ENCODE measurements around the gene MAPKBP1.
"Not testable (repeated sequence)": the region's sequence is repeated elsewhere in the genome, so short reads cannot be mapped to it uniquely, and the experiment has no call there.

Gene MAPKBP1

DNA sequence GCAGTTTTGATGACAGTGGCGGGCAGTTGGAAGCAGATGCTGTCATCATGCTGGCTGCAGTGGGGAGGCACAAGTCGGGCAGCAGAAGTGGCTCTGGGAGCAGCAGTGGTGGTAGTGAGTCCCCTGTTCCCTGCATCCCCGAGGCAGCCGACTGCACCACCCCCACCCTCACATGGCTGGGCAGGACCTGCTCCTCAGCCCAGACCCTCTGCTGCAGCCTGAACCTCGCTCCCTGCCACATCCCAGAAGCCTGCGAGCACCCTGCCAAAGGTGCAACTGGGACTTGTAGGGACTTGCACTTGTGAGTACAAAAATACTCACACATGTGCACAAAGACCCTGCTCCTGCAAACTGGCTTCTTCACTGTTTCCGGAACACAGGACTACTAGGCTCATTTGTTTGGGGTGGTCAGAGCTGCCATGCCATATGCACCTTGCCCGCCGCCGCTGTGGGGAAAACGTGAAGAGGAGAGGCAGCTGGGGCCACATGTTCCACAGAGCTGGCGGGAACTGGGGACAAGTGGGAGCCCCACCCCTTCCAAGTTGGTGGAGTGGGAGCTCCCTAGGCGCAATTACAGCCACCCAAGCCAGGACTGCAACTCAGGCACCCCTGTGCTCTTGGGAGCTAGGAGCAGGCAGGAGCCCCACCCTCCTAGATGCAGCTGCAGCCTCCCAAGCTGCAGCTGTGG is 55.8 kb downstream of the MAPKBP1 start:
- DNase-seq: no peak

DNA sequence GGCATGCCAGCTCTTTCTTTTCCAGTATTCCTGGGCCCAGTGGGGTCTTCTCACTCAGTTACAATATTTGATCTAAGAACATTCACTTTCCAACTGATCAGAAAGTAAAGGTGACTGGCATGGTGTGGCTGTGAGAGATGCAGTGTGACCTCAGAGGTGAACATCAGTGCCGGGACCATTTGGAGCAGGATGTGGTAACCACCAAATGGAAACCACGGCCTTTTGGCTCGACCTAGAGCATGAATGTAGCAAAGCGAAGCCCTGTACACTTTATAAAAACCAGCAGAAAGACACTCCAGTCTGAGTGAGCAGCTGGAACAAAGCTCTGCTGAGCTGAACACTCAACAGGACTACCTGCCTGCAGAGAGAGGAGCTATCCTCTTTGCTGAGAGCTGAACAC is 57.0 kb downstream of the MAPKBP1 start:
- DNase-seq: not testable (repeated sequence)

GRCh38 chr15:41832208-41832607 is 57.9 kb downstream of the MAPKBP1 start:
- DNase-seq: no peak

DNA sequence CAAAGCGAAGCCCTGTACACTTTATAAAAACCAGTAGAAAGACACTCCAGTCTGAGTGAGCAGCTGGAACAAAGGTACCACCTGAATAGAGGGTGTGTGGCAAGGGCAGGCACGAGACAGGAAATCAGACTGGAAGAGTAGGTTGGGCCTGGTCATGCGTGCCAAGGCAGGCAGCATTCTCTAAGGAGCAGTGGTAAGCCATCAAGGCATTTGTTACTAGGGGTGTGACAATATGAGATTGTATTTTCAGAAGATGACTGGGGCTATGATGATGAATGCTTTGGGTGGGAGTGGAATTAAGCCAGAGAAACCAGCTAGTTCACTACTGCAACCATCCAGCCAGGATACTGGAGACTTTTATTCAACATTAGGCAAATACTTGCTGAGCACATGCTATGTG is 58.6 kb downstream of the MAPKBP1 start:
- peak; percentile 74 for DNase-seq

DNA sequence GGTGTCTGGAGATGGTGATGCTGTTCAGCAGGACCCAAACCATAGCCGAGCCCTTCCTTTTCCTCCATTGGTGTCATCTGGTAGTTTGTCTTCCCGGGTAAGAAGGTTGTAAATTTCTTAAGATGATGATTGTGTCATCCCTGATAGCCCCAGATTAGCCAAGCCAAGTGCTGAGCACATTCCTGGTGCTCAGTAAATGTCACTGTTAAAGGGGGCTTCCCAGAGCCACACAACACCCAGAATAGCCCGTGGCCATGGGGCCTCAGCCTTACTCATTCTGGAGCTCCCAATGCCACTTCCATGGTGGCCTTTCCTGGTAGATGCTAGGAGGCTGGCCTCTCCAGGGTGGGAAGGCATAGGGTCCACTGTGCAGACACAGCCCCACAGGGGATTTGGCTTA is 59.8 kb downstream of the MAPKBP1 start:
- DNase-seq: no peak

DNA sequence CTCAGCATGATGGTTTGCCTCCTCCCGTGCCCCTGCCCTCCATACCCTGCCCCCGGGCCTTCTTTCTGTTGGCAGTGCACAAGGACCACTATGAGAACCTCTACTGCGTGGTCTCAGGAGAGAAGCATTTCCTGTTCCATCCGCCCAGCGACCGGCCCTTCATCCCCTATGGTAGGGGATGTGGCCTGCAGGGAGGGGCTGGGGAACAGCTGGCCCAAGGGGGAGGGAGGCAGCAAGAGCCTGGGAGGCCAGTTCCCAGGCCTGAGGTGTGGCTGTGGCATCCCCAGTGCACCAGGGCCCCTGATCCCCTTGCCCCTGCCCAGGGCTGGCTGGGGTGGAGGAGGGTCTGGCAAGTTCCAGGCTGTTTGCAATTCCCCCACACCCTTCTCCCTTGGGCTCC is 61.8 kb downstream of the MAPKBP1 start:
- DNase-seq: no peak

DNA sequence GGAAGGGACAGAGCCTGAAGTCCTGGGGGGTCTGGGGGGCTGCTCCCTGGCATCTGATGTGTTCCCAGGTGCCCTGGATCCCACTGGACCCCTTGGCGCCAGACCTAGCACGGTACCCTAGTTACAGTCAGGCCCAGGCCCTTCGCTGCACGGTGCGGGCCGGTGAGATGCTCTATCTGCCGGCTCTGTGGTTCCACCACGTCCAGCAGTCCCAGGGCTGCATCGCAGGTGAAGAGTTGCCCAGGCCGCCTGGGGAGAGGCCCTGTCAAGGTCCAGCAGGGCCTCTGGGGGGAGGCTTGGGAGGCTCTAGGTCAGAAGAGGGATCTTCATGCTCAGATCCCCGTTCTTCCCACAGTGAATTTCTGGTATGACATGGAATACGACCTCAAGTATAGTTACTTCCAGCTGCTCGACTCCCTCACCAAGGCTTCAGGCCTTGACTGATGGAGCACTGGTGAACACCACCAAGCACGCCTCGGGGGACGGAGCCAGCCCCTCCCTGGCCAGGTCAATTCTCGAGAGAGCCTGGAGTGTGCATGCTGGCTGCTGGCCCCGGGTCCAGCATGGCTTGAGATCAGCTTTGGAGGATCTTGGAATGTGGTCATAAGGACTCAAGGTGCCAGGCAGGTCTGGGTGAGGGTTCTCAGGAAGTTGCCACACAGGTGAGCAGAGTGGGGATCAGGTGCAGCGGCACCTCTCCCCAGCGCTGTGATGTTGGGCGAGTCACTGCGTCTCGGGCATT is 62.6 kb downstream of the MAPKBP1 start:
- DNase-seq: no peak

DNA sequence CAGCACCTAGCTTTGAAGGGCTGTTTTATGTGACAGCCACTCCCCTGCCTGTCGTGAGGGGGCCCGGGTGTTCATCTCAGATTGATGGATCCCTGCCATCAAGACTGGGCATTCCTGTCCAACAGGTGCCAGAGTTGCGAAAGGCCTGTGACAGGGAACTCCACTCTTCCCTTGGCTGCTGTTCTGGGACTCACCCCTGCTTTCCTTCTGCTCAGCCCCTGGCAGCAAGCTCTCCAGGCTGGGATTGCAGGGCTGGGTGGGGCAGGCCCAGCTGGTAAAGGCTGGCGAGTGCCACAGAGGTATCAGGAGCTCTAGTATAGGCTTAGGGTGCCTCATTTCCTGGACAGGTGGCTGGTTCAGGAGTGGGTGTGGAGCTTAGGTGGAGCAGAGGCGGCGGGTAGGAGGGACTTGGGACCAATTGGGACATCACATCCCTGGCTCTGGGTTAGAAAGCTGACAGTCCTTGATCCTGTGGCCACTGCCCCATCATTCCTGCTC is 64.2 kb downstream of the MAPKBP1 start, which contains the start of gene PLA2G4B:
Gene PLA2G4B, plus strand, starts transcription at position 448 of the 498 bp plus-strand sequence. CDS start 67 bp downstream, outside the sequence.
- DNase-seq: peak; percentile 82

- DNase-seq: no peak
Measured at GRCh38 chr15:41839781-41840491, 65.7 kb downstream of the MAPKBP1 start.

GRCh38 chr15:41840673-41841072 is 66.4 kb downstream of the MAPKBP1 start:
- DNase-seq: no peak

GRCh38 chr15:41841131-41841530 is 66.8 kb downstream of the MAPKBP1 start:
- DNase-seq: no peak

- no peak for DNase-seq
Measured at GRCh38 chr15:41842229-41842628, 67.9 kb downstream of the MAPKBP1 start.

DNA sequence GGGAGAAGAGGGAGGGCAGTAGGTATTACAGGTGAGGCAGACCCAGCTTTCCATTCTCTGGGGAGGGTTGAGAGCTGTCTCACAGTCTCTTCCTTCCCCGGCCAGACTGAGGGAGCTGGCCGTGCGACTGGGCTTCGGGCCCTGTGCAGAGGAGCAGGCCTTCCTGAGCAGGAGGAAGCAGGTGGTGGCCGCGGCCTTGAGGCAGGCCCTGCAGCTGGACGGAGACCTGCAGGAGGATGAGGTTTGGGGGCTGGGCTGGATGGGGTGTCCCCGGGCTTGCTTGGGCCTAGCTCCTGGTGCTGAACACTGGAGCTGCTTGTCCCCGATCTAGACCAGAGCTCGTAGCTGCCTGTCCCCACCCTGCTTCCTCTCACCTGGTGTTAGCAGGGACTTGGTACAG is 69.3 kb downstream of the MAPKBP1 start:
- no peak for DNase-seq

GRCh38 chr15:41844814-41845213 is 70.5 kb downstream of the MAPKBP1 start:
- DNase-seq: no peak

- DNase-seq: no peak
Measured at GRCh38 chr15:41847206-41847605, 72.9 kb downstream of the MAPKBP1 start.

DNA sequence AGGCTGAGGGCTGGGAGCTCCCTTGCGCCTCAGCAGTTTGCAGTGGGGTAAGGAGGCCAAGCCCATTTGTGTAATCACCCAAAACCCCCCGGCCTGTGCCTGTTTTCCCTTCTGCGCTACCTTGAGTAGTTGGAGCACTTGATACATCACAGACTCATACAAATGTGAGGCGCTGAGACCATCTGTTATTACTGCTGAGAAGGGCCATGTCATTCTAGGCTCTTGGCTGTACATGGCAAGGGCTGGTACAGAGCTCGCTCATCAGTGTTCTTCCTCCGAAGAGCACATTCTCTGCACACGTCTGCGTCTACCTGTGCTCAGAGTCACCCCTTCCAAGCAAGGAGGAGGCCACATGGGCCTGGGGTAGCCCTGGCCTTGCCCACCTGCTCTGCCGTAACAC is 73.7 kb downstream of the MAPKBP1 start:
- DNase-seq: no peak

DNA sequence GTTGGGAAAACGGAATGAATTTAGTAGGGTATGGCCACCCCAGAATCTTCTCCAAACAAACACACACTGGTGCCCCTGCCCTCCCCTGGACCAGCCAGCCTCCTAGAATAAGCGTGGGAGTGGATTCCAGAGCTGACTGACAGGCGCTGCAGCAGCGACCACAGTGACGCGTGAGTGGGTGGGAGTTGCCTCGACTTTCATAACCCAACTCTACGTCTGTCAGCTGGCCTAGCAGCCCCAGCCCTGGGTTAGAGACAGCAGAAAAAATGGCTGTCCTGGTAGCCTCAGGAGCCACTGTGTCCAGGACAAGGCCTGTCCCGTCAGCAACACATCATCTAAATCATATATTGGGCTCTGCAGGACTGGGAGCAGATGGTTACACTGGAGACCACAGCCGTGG is 74.3 kb downstream of the MAPKBP1 start:
- no peak for DNase-seq

GRCh38 chr15:41849204-41849603 is 74.9 kb downstream of the MAPKBP1 start:
- no peak for DNase-seq

DNA sequence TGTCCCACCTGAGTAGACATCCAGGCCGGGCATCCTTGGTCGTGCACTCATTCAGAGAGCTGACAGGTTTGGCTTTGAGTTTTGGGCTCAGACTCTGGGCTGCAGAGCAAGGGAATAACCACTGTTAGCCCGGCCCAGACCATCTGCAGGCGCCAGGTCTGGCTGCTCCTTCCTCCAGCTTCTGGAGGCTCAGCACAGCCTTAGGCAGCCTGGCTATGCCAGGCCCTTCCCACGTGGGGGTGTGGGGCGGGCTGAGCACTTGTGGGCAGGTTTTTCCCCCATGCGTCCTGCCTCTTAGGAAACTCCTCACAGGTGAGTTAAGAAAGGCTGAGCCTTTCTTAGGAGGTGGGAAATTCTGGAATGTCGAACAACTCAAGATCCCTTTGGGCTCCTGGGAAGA is 75.6 kb downstream of the MAPKBP1 start:
- DNase-seq: no peak

DNA sequence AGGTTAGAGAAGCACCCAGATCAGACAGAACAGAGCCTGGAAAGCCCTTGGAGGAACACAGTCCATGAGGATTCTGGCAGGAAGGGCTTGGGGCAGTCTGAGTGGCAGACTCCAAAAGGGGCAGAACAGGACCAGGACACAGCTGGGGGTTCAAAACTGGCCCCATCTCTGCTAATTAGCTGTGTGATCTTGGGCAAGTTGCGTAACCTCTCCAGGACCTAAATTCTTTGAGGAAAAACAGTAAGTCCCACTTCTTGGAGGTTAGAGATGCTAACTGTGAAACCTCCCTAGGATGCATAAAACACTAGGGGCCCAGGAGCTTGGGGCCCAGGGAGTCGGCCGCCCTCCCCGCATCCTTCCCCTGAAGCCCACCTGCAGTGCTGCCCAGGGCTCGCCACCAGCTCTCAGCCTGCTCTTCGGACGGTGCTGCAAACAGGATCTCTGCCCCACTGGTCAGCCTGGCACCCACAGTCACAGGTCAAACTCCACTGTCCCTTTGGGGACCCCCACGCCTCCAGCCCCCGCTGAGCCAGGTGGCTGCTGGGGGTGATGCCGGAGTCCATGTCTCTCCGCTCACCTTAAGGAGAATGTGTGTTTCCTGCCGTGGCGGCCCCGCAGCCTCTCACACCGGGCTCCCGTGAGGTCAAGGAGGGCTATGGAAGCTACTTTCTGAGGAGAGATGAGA is 76.3 kb downstream of the MAPKBP1 start:
- no peak for DNase-seq

- DNase-seq: no peak
Measured at GRCh38 chr15:41851167-41851523, 76.9 kb downstream of the MAPKBP1 start.

GRCh38 chr15:41851755-41852370 is 77.6 kb downstream of the MAPKBP1 start:
- DNase-seq: no peak
